ACC112 (cell line): ENCODE measurements around the gene CST4.
"Not testable (repeated sequence)": the region's sequence is repeated elsewhere in the genome, so short reads cannot be mapped to it uniquely, and the experiment has no call there.

ENCODE experiments used
- H2AFZ ChIP-seq: fragments of 200-600 bp; sonication (generic); one replicate; pipeline ENCODE4 v1.6.0; 2017; ENCODE audit warnings: antibody characterized with exemption, low read length; ENCODE audit not compliant: unreplicated experiment
- H3K27ac ChIP-seq: fragments of 200-600 bp; sonication (generic); 2 replicates; pipeline ENCODE4 v1.5.1; 2014; ENCODE audit warnings: low read depth, mild to moderate bottlenecking, antibody characterized with exemption, low read length, moderate library complexity
- H3K27me3 ChIP-seq: fragments of 200-600 bp; sonication (generic); 2 replicates; pipeline ENCODE4 v1.6.1; 2014; ENCODE audit warnings: mild to moderate bottlenecking, antibody characterized with exemption, low read length, moderate library complexity, mixed read lengths; ENCODE audit not compliant: insufficient read depth
- H3K36me3 ChIP-seq: fragments of 200-600 bp; sonication (generic); 2 replicates; pipeline ENCODE4 v1.6.1; 2016; ENCODE audit warnings: mild to moderate bottlenecking, antibody characterized with exemption, low read length, moderate library complexity, mixed read lengths; ENCODE audit not compliant: insufficient read depth
- H3K4me1 ChIP-seq: fragments of 200-600 bp; sonication (generic); one replicate; pipeline ENCODE4 v1.6.1; 2016; ENCODE audit warnings: low read length, mixed read lengths; ENCODE audit not compliant: insufficient read depth, unreplicated experiment, control insufficient read depth
- H3K4me3 ChIP-seq: fragments of 200-600 bp; sonication (generic); 2 replicates; pipeline ENCODE4 v1.5.1; 2014; ENCODE audit warnings: mild to moderate bottlenecking, low read depth, low read length
- H3K79me2 ChIP-seq: fragments of 200-600 bp; sonication (generic); one replicate; pipeline ENCODE4 v1.6.0; 2016; ENCODE audit warnings: low read length; ENCODE audit not compliant: control insufficient read depth, unreplicated experiment, insufficient read depth

The CST4 gene

GRCh38 chr20:23641936-23642751, 46.7 kb downstream of the CST4 start:
- Histone ChIP-seq H2AFZ (no peak overlapping the region), H3K79me2 (peaks cover 5% of the 10 kb centered on the region), H3K4me3 (no peak overlapping the region), H3K27me3 (no peaks in the 10 kb centered on the region), H3K27ac (no peak overlapping the region), H3K36me3 (no peaks in the 10 kb centered on the region), H3K4me1 (peaks cover 14% of the 10 kb centered on the region)

DNA sequence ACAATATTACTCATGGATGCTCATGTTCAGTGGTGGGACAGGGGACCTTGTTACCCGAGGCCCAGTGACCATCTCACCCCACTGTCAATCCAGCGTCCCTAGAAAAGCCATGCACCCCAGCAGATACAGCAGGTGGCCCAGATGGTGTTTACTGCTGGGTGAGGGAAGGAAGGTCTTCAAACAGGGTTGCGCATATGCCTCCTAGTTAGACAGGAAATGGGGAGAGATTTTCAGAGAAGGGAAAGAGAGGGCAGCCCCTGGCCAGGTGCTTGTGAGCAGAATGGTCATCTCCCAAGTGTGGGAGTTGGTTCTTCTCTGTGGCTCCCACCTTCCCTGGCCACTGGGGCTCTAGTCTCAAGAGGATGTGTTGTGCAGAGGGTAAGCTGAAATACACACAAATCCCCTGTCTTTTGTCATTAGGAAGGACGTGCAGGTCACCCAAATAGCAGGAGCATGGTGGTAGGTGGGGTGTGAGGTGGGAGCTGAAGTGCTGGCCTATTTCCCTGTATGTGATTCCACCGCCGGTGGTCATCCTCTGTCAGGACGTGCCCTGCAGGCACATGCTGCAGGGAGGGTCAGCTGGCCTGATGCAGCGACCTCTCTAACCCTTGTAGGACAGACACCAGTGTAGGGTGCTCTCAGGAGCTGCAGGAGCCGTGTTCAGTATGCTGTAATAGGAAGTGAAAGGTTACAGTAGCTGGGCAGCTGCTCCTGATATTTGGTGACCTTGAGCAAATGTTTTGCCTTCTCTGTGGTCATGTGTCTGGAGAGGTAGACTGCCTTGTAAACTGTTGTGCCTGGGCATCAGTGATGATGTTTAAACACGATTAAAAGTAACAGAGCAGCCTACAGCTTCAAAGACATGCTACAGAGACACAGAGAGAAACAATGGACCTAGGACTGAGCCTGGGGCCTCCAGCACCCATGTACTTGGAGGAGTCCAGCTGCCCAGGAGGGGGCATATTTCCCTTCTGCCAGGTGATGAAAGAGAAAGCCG, 47.9 kb downstream of the CST4 start:
- H3K36me3 ChIP-seq, result no peaks in the 10 kb centered on the region
- peaks cover 17% of the 10 kb centered on the region for H3K79me2 ChIP-seq
- H2AFZ ChIP-seq, result no peak overlapping the region
- H3K4me3 ChIP-seq, result no peak overlapping the region
- H3K4me1 ChIP-seq, result peaks cover 21% of the 10 kb centered on the region
- no peak overlapping the region for H3K27ac ChIP-seq
- H3K27me3 ChIP-seq, result no peaks in the 10 kb centered on the region

DNA sequence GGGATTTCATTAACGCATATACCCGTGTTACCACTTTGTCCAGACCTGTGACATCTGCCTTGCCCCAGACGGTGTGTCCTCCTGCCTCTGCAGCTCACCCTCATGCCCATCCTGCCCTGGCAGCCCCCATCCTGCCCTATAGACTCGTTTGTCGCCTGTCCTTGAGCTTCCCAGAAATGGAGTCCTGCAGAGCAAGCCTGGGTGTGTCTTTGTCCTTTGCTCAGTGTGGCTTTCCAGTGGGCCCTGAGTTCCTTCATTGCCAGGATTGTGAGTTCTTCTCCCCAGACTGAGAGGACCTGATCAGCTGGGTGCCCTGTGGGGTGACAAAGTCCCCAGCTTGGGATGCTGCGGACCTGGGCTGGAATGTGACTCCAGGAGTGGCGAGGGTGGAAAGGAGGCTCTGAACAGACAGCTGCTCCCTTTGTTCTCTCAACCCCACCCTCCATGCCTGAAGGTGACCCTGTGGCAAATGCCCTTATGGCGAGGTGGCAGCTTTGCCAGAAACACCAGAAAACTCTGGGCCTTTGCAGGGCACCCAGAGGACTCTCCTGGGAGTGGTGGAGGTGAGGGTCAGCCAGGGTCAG, 48.7 kb downstream of the CST4 start:
- Histone ChIP-seq H3K4me1 (peaks cover 29% of the 10 kb centered on the region), H3K27ac (no peak overlapping the region), H2AFZ (no peak overlapping the region), H3K36me3 (no peaks in the 10 kb centered on the region; the same call in 1 of the 2 replicates), H3K79me2 (peaks cover 26% of the 10 kb centered on the region), H3K4me3 (no peak overlapping the region), H3K27me3 (no peaks in the 10 kb centered on the region)

DNA sequence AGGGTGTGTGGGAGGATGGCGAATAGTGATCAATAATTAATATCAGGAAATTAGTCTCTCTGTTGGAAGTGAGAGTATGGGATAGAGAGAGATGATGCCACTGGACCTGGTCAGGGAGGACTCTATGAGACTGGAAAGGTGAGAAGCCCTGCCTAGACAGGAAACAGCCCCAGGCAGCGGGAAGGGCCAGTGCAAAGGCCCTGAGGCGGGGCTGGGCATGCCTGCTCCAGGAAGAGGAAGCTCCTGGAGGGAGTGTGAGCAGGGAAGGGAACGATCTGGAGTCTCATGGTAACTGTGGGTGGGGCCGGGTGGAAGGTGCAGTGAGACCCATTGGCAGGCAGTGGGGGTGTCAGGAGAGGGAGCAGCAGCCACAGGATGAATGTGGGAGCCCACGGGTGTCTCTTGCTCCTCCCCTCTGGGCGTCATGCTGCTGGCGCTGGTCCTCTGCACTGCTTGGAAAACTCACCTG, 49.3 kb downstream of the CST4 start:
- Histone ChIP-seq H3K27me3 (no peaks in the 10 kb centered on the region), H3K36me3 (peaks cover 3% of the 10 kb centered on the region; the same call in 1 of the 2 replicates), H3K4me3 (no peak overlapping the region)

GRCh38 chr20:23638309-23638708, 50.5 kb downstream of the CST4 start:
- peaks cover 34% of the 10 kb centered on the region for H3K4me1 ChIP-seq
- no peaks in the 10 kb centered on the region for H3K27me3 ChIP-seq
- peaks cover 33% of the 10 kb centered on the region for H3K79me2 ChIP-seq
- peaks cover 3% of the 10 kb centered on the region; the same call in 1 of the 2 replicates for H3K36me3 ChIP-seq
- no peak overlapping the region for H3K27ac ChIP-seq
- H3K4me3 ChIP-seq, result no peak overlapping the region
- no peak overlapping the region for H2AFZ ChIP-seq

More for the DNA sequence above, 49.3 kb downstream of the CST4 start:
- Histone ChIP-seq H3K79me2 (peaks cover 32% of the 10 kb centered on the region), H3K4me1 (peaks cover 34% of the 10 kb centered on the region), H3K27ac (no peak overlapping the region), H2AFZ (no peak overlapping the region)

DNA sequence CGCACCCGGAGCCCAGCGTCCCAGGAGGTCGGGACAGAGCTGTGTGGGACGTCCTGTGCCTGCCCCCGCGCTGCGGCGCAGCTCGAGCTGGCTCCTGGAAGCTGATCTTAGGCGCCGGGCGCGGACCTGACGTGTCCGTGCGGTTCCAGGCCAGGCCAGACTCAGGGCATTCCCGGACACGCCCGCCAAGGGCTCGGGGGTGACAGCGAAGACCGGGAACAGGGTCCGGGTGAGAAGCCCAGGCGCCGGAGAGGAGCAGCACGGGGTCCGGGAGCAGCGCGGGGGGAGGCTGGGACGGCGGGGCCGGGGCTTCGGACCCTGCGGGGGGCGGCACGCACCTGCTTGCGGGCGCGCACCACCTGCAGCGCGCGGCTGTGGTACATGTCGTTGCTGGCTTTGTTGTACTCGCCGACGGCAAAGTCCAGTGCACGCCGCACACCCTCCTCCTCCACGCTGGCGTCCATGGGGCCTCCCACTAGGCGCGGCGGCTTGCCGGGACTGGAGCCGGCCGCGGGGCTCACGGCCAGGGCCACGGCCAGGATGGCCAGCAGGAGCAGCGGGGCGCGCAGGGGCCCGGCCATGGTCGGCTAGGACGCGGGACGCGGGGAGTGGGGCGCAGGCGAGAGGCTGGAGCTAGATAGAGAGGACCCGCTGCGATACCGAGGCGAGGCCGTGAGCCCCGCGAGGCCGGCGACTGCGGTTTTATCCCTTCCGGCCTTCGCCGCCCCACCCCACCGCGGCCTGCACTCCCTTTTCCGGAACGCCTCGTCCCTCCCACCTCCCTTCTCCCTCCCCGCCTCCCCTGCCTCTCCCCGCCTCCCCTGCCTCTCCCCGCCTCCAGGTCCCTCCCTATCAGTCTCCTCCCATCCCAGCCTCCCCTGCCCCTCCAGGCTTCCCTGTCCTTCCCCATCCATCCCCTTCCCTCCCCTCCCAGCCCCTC, 51.3 kb downstream of the CST4 start, which contains the start of gene CST3:
Gene CST3 (minus strand): TSS at position 674 of the 940 bp plus-strand sequence. CDS start 93 bp downstream, at position 581.
- H3K79me2 ChIP-seq, result peaks cover 33% of the 10 kb centered on the region
- H3K4me1 ChIP-seq, result peaks cover 31% of the 10 kb centered on the region
- H3K27ac ChIP-seq, result peak within 1 kb of the TSS; percentile 74
- H3K36me3 ChIP-seq, result peaks cover 3% of the 10 kb centered on the region; the same call in 1 of the 2 replicates
- peak within 1 kb of the TSS; percentile 61 for H2AFZ ChIP-seq
- H3K27me3 ChIP-seq, result no peaks in the 10 kb centered on the region
- H3K4me3 ChIP-seq, result peak within 1 kb of the TSS; percentile 80

DNA sequence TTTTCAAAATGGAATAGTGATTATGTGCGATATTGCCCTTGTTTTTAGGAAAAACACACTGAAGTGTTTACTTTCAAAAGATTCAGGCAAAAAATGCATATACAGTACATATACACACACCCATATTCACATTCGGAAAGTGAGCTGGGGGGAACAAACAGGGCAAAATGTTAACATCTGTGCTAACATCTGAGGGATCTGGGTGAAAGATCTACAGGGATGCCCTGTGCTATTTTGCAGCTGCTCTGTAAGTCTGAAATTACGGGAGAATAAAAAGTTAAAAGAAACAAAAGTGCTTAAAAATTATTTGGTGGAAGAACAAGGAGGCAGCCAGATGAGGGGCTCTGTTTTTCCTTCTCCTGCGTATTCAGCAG, 51.9 kb downstream of the CST4 start:
- no peaks in the 10 kb centered on the region for H3K27me3 ChIP-seq
- H2AFZ ChIP-seq, result no peak overlapping the region
- peaks cover 33% of the 10 kb centered on the region for H3K79me2 ChIP-seq
- peaks cover 24% of the 10 kb centered on the region for H3K4me1 ChIP-seq
- peak overlapping the region; percentile 80 for H3K4me3 ChIP-seq
- H3K36me3 ChIP-seq, result peaks cover 3% of the 10 kb centered on the region; the same call in 1 of the 2 replicates
- peak overlapping the region; percentile 74; the same call in 1 of the 2 replicates for H3K27ac ChIP-seq

DNA sequence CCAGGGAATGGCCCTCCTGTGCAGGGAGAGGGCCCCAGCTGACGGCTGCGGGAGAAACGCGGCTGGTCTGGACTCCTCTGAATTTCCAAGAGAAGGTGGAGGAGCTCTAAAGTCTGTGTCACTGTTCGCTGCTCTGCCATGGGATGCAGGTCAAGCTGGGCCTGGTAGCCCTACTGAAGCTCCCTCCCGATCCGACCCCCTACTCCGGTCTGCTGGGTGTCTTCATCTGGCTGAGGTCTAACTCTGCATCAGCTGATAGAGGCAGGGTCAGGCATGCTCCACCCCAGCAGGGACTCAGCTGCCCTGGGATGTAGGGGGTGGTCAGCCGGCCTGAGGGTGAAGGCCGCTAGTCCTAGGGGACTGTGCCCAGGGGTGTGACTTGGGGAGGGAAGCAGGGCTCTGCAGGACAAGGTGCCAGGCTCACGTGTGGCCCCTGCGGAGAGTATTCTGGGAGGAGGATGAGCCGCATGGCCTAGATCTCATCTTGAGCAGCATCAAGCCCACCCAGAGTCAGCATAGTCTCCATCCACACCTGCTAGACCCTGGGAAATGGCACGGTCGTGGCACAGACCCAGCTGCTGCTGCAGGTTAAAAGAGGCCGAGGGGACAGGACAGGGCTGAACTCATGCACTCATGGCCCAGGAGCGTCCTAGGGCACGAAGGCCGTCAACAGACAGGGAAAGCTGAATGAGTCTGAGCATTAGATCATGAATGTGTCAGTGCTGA, 52.5 kb downstream of the CST4 start:
- H2AFZ ChIP-seq, result no peak overlapping the region
- H3K4me3 ChIP-seq, result peak overlapping the region; percentile 80
- H3K27me3 ChIP-seq, result no peaks in the 10 kb centered on the region
- peak overlapping the region; percentile 74; the same call in 1 of the 2 replicates for H3K27ac ChIP-seq
- peaks cover 20% of the 10 kb centered on the region for H3K4me1 ChIP-seq
- H3K36me3 ChIP-seq, result peaks cover 3% of the 10 kb centered on the region; the same call in 1 of the 2 replicates
- H3K79me2 ChIP-seq, result peaks cover 33% of the 10 kb centered on the region

DNA sequence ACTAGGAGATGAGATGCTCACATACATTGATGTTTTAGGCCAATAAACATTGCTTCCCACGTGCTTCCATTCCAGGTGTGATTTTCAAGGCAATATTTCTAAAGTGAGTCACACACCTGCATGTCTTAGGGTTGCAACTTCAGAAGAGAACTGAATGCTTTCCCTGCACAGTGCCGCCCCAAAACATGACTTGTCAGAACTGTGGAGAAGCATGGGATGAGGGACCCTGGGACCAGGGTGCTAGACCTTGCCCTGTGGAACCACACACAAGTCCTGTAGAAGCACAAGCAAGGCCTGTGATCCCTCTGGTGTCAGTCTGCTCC, 53.1 kb downstream of the CST4 start:
- not testable (repeated sequence) for H2AFZ ChIP-seq, H3K36me3 ChIP-seq, H3K27ac ChIP-seq, H3K27me3 ChIP-seq
- Histone ChIP-seq H3K4me3 (peak overlapping the region; percentile 80), H3K4me1 (peaks cover 20% of the 10 kb centered on the region), H3K79me2 (peaks cover 33% of the 10 kb centered on the region)
